K562 (cell line): ENCODE measurements around the gene DNAJB2. TPM values are rescaled to one million over a fixed set of nuclear protein-coding genes. Genes with fewer than 3 reads are reported as not detected.

Source experiments
- HDAC1 ChIP-seq, 2 experiments: fragments of 450-650 bp; IDR thresholded peaks; 2 replicates each; pipeline ENCODE4 v1.6.1; 2016 to 2017; ENCODE audit warnings: inconsistent platforms in 1 of 2, mild to moderate bottlenecking in 1 of 2, moderate library complexity in 1 of 2
- KDM4B ChIP-seq, 2 experiments: fragments of 450-650 bp in 1 of 2; sonication (generic) in 1 of 2; IDR thresholded peaks; 2 replicates each; pipeline ENCODE4 v1.6.1; 2016 to 2017; ENCODE audit warnings: borderline replicate concordance in 2 of 2, antibody characterized with exemption in 1 of 2, low read depth in 1 of 2, mild to moderate bottlenecking in 1 of 2
- POU5F1 ChIP-seq: fragments of 150-350 bp; IDR thresholded peaks from 2 replicates; pipeline ENCODE4 v1.6.1; 2014; ENCODE audit warnings: borderline replicate concordance, low read length, low read depth, mild to moderate bottlenecking; ENCODE audit not compliant: partially characterized antibody
- PPARD ChIP-seq: fragments of 250-450 bp; sonication (Bioruptor Pico); IDR thresholded peaks from 2 replicates; pipeline ENCODE4 v1.8.0; 2022; ENCODE audit warnings: inconsistent platforms, mild to moderate bottlenecking, moderate library complexity
- SMARCE1 ChIP-seq: fragments of 450-650 bp; IDR thresholded peaks from 2 replicates; pipeline ENCODE4 v1.7.1; 2016; ENCODE audit warnings: mild to moderate bottlenecking
- TEAD4 ChIP-seq, 2 experiments: sonication (generic) in 1 of 2; formaldehyde crosslinking in 1 of 2; IDR thresholded peaks; 2 replicates each; pipeline versions ENCODE4 v1.6.1 to v1.8.0; 2012 to 2022; ENCODE audit warnings: borderline replicate concordance in 1 of 2, inconsistent platforms in 1 of 2, low read length in 1 of 2, mild to moderate bottlenecking in 1 of 2, missing genetic modification reagents in 1 of 2
- polyA plus RNA-seq, 8 experiments: library from polyadenylated mRNA; depleted of rRNA in 4 of 8; stranded (reverse) in 5 of 8; unstranded in 3 of 8; fragments of >200 nt; fragmentation: Nextera tagmentation in 2 of 8; fragmentation: Illumina TruSeq in 1 of 8; extraction: Ambion mirVana in 2 of 8; extraction: Trizol in 1 of 8; gene quantifications; 2 replicates each; pipeline versions ENCODE4 v1.2.1 to v1.2.3, GENCODE V29; 2011 to 2014; ENCODE audit warnings: inconsistent platforms in 1 of 8, missing spikeins in 1 of 8
- total RNA-seq, 7 experiments: library from RNA; depleted of rRNA in 6 of 7; stranded (reverse); fragments of >200 nt in 6 of 7; fragmentation: Illumina TruSeq in 2 of 7; extraction: Trizol in 2 of 7; gene quantifications; 2 replicates each; pipeline versions ENCODE4 v1.2.1 to v1.2.3, GENCODE V29; 2011 to 2021; ENCODE audit warnings: low replicate concordance in 1 of 7
- TF ChIP-seq, protein P1 (sequence below): sonication (generic); formaldehyde crosslinking; IDR thresholded peaks from 2 replicates; pipeline ENCODE4 v1.8.0; 2023; ENCODE audit warnings: mild to moderate bottlenecking, missing genetic modification reagents
- TF ChIP-seq, protein P2 (sequence below): fragments of 450-650 bp; IDR thresholded peaks from 2 replicates; pipeline ENCODE4 v1.6.1; 2016; ENCODE audit warnings: mild to moderate bottlenecking, moderate library complexity
- TF ChIP-seq, protein P3 (sequence below): fragments of 450-650 bp; formaldehyde crosslinking; IDR thresholded peaks from 2 replicates; pipeline ENCODE4 v1.4.0; 2022; ENCODE audit warnings: missing genetic modification characterization

DNAJB2 gene
- total and polyA plus RNA-seq, 9 of the 15 experiments (the other 6 are each of a cell fraction or from before 2014, with no cell fraction given), result 0.08 to 3.0 (median 2.2) TPM; not detected in 1

DNA sequence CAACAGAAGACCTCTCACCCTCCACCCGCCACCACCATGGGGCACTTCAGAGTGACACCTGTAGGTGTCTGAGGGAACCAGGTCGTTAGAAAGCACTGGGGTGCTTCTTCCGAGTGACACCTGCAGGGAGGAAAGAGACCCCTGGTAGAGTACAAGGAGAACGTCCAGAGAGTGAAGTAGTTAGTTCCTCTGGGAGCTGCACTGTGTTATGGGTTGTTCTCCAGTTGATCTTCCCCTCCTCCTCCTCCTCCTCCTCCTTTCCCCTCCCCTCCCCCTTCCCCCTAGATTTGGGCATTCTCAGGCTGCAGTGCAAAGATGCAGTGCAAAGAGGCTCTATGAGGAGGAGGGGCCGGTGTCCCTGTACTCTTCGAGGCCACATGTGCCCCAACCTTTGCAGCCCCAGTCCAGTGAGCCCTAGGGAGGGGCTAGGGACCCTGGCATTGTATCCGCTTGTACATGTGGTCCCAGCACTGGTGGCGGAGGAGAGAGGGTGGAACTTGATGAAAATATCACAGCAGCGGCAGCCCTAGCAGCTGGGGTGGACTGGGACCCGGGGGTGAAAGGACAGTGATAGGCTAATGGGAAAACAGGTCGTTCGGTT, 850 bp downstream of the DNAJB2 start (continued):
- TF ChIP-seq HDAC1 (IDR thresholded peaks at IDR 0.05) (no peak), SMARCE1 (no peak), KDM4B (IDR thresholded peaks at IDR 0.05; ENCODE audit: borderline replicate concordance in 2 of 2, low read depth in 1 of 2) (0 out of 4 replicates have a peak, but pooled peaks of 1 of the 2 experiments have one; percentile 43), POU5F1 (no peak), PPARD (no peak), TEAD4 (IDR thresholded peaks at IDR 0.05; ENCODE audit: low read length) (no peak), TEAD4 (CRISPR knock-in tag; IDR thresholded peaks at IDR 0.05; ENCODE audit: borderline replicate concordance) (no peak)
- TF ChIP-seq, protein P1, sequence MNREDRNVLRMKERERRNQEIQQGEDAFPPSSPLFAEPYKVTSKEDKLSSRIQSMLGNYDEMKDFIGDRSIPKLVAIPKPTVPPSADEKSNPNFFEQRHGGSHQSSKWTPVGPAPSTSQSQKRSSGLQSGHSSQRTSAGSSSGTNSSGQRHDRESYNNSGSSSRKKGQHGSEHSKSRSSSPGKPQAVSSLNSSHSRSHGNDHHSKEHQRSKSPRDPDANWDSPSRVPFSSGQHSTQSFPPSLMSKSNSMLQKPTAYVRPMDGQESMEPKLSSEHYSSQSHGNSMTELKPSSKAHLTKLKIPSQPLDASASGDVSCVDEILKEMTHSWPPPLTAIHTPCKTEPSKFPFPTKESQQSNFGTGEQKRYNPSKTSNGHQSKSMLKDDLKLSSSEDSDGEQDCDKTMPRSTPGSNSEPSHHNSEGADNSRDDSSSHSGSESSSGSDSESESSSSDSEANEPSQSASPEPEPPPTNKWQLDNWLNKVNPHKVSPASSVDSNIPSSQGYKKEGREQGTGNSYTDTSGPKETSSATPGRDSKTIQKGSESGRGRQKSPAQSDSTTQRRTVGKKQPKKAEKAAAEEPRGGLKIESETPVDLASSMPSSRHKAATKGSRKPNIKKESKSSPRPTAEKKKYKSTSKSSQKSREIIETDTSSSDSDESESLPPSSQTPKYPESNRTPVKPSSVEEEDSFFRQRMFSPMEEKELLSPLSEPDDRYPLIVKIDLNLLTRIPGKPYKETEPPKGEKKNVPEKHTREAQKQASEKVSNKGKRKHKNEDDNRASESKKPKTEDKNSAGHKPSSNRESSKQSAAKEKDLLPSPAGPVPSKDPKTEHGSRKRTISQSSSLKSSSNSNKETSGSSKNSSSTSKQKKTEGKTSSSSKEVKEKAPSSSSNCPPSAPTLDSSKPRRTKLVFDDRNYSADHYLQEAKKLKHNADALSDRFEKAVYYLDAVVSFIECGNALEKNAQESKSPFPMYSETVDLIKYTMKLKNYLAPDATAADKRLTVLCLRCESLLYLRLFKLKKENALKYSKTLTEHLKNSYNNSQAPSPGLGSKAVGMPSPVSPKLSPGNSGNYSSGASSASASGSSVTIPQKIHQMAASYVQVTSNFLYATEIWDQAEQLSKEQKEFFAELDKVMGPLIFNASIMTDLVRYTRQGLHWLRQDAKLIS, result no peak; the same call in 1 of the 2 replicates
- TF ChIP-seq, protein P2, sequence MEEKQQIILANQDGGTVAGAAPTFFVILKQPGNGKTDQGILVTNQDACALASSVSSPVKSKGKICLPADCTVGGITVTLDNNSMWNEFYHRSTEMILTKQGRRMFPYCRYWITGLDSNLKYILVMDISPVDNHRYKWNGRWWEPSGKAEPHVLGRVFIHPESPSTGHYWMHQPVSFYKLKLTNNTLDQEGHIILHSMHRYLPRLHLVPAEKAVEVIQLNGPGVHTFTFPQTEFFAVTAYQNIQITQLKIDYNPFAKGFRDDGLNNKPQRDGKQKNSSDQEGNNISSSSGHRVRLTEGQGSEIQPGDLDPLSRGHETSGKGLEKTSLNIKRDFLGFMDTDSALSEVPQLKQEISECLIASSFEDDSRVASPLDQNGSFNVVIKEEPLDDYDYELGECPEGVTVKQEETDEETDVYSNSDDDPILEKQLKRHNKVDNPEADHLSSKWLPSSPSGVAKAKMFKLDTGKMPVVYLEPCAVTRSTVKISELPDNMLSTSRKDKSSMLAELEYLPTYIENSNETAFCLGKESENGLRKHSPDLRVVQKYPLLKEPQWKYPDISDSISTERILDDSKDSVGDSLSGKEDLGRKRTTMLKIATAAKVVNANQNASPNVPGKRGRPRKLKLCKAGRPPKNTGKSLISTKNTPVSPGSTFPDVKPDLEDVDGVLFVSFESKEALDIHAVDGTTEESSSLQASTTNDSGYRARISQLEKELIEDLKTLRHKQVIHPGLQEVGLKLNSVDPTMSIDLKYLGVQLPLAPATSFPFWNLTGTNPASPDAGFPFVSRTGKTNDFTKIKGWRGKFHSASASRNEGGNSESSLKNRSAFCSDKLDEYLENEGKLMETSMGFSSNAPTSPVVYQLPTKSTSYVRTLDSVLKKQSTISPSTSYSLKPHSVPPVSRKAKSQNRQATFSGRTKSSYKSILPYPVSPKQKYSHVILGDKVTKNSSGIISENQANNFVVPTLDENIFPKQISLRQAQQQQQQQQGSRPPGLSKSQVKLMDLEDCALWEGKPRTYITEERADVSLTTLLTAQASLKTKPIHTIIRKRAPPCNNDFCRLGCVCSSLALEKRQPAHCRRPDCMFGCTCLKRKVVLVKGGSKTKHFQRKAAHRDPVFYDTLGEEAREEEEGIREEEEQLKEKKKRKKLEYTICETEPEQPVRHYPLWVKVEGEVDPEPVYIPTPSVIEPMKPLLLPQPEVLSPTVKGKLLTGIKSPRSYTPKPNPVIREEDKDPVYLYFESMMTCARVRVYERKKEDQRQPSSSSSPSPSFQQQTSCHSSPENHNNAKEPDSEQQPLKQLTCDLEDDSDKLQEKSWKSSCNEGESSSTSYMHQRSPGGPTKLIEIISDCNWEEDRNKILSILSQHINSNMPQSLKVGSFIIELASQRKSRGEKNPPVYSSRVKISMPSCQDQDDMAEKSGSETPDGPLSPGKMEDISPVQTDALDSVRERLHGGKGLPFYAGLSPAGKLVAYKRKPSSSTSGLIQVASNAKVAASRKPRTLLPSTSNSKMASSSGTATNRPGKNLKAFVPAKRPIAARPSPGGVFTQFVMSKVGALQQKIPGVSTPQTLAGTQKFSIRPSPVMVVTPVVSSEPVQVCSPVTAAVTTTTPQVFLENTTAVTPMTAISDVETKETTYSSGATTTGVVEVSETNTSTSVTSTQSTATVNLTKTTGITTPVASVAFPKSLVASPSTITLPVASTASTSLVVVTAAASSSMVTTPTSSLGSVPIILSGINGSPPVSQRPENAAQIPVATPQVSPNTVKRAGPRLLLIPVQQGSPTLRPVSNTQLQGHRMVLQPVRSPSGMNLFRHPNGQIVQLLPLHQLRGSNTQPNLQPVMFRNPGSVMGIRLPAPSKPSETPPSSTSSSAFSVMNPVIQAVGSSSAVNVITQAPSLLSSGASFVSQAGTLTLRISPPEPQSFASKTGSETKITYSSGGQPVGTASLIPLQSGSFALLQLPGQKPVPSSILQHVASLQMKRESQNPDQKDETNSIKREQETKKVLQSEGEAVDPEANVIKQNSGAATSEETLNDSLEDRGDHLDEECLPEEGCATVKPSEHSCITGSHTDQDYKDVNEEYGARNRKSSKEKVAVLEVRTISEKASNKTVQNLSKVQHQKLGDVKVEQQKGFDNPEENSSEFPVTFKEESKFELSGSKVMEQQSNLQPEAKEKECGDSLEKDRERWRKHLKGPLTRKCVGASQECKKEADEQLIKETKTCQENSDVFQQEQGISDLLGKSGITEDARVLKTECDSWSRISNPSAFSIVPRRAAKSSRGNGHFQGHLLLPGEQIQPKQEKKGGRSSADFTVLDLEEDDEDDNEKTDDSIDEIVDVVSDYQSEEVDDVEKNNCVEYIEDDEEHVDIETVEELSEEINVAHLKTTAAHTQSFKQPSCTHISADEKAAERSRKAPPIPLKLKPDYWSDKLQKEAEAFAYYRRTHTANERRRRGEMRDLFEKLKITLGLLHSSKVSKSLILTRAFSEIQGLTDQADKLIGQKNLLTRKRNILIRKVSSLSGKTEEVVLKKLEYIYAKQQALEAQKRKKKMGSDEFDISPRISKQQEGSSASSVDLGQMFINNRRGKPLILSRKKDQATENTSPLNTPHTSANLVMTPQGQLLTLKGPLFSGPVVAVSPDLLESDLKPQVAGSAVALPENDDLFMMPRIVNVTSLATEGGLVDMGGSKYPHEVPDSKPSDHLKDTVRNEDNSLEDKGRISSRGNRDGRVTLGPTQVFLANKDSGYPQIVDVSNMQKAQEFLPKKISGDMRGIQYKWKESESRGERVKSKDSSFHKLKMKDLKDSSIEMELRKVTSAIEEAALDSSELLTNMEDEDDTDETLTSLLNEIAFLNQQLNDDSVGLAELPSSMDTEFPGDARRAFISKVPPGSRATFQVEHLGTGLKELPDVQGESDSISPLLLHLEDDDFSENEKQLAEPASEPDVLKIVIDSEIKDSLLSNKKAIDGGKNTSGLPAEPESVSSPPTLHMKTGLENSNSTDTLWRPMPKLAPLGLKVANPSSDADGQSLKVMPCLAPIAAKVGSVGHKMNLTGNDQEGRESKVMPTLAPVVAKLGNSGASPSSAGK, result peak; percentile 28; the same call in 1 of the 2 replicates
- TF ChIP-seq, protein P3, sequence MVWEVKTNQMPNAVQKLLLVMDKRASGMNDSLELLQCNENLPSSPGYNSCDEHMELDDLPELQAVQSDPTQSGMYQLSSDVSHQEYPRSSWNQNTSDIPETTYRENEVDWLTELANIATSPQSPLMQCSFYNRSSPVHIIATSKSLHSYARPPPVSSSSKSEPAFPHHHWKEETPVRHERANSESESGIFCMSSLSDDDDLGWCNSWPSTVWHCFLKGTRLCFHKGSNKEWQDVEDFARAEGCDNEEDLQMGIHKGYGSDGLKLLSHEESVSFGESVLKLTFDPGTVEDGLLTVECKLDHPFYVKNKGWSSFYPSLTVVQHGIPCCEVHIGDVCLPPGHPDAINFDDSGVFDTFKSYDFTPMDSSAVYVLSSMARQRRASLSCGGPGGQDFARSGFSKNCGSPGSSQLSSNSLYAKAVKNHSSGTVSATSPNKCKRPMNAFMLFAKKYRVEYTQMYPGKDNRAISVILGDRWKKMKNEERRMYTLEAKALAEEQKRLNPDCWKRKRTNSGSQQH (CRISPR knock-in tag), result no peak
